Astrocyte of the spinal cord (primary cell): Measurements from ENCODE around the gene SHOC2.

Experiments used
- DNase-seq: peaks from one replicate; pipeline ENCODE4 v3.0.0; 2011; ENCODE audit warnings: low read depth, low spot score
- H3K4me3 ChIP-seq: 2 replicates; pipeline ENCODE4 v1.5.1; 2011; ENCODE audit warnings: low read depth, mild to moderate bottlenecking, low read length, moderate library complexity
- CTCF ChIP-seq: IDR thresholded peaks from 2 replicates; pipeline ENCODE4 v1.5.1; 2012; ENCODE audit warnings: low read depth, mild to moderate bottlenecking, low read length, inconsistent platforms
- in situ Hi-C: cut with HindIII; loops from 2 replicates; pipeline ENCODE4 v1.10.0; 2017; ENCODE audit warnings: low sequenced_read_pairs

Gene SHOC2

DNA sequence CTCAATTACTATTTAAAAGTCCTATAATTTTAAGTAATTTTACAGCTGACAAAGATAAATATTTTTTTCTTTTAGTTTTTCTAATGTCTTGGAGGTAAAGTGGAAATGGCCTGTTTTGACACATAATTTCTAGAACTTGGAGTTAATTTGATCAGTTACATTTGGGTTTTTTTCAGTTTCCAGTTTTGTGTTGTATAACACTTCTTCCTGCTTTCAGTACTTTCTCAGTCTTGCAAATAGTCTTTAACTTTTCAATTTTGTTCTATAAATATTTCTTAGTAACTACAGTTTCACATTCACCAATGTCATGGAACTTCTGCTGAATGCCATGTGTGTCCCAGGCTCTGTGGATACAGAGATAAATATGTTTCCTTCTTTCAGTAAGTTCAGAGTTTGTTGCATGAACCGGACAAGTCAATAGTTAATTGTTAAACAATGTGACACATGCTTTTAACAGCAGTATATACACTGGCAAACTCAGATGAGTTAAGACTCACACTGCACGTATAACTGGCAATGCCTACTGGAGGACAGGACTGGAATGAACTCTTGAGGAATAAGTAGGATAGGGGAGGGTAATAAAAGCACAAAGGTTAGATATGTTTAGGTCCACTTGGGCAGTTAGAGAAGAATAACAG lies 4.6 kb downstream of the SHOC2 start:
- no peak overlapping the region for H3K4me3 ChIP-seq
- DNase-seq = no peak
- no peak for TF ChIP-seq CTCF
- in situ Hi-C loops = no loop called here

DNA sequence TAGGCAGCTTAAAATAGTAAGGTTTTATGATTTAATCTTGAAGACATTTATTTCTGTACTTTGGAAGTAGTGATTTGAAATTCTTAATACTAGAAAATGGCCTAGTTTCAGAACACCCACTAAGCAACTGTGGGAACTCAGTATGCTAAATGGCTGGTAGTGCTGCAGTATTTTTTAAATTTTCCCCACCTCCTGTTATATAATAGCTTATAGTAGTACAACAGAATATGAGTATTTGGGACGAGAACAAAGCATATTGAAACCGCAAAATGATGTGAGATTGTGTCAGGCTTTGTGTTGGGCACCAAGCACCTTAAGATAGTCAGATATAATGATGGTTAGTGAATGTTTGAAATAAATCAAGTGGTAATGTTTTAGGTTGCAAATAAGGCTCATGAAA lies 8.1 kb downstream of the SHOC2 start:
- no peak overlapping the region for H3K4me3 ChIP-seq
- no peak for DNase-seq
- in situ Hi-C loops = no loop called here
- TF ChIP-seq CTCF = no peak

DNA sequence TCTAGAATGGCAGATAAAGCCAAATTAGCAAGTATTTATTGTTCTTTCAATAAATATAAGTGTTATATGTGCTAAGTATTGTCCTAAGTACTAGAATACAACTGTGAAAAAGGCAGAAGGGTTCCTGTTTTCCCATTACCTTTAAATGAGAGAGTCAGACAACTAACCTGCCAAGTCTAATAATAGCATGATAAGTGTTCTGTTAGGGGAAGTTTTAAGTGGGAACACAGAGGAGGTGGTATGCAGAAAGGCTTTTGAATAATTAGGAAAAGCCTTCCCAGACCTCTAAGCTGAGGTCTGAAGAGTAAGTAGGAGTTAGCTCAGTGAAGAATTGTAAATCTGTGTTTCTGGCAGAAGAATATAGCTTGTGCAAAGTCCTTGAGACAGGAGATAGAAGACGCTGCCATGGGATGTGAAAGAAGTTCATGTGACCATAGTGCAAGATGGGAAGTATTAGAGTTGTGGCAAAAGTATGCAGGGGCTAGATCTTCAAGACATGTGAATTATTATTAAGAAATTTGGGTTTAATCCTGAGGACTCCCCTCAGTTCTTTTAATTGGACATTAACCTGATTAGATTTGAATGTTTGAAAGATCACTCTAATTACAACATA lies 12.5 kb downstream of the SHOC2 start:
- H3K4me3 ChIP-seq = no peak overlapping the region
- no peak for DNase-seq
- TF ChIP-seq CTCF = no peak
- in situ Hi-C loops = no loop called here

GRCh38 chr10:110932505-110933180 lies 13.2 kb downstream of the SHOC2 start:
- no peak for DNase-seq
- in situ Hi-C loops = no loop called here

DNA sequence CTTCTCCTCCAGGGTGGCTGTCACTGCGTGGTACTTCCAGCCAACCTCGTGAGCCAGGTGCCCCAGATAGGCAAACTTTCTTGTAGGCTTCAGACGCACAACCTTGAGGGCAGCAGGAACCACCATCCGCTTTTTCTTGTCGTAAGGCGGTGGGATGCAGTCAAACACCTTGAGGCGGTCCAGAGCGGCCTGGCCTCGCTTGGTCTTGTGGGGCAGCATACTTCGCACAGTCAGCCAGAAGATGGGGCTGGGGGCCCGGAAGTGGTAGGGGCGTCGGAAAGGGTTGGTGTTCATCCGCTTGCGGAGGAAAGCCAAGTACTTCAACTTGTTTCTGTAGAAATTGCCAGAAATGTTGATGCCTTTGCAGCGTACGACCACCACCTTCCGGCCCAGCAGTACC lies 17.4 kb downstream of the SHOC2 start:
- no peak for TF ChIP-seq CTCF
- in situ Hi-C loops = no loop called here
- no peak overlapping the region for H3K4me3 ChIP-seq
- DNase-seq = no peak

More at GRCh38 chr10:110932505-110933180, 13.2 kb downstream of the SHOC2 start:
- H3K4me3 ChIP-seq = no peak overlapping the region
- TF ChIP-seq CTCF = no peak

GRCh38 chr10:110939419-110939818 lies 20.0 kb downstream of the SHOC2 start:
- in situ Hi-C loops = no loop called here
- no peak for DNase-seq
- H3K4me3 ChIP-seq = no peak overlapping the region
- TF ChIP-seq CTCF = no peak
